ENCODE results near the gene MCEMP1. TPM values are rescaled to one million over a fixed set of nuclear protein-coding genes. Genes with fewer than 3 reads are reported as not detected.

The MCEMP1 gene
- total RNA-seq, 1 donor from 2014 or later = 0.60 TPM

DNA sequence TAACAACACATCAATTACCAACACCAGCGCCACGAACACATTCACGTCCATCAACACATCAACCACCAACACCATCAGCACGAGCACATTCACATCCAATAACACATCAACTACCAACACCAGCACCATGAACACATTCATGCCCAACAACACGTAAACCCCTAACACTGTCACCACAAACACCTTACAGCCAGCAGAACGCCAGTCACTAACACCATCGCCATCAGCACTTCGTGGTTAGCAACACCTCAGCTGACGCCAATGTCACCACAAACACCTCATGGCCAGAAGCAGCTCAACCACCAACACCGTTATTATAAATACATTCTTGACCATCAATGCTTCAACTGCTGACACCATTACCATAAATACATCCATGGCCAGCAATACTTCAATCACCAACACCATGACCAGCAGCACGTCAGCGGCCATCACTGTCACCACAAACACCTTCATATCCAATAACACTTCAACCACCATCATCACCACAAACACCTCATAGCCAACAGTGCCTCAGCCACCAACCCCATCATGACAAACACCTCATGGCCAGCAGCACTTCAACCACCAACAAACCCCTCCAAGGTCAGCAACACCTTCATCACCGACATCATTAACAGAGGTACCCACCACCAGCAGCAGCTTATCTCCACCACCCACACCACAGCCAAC is 15.7 kb downstream of the MCEMP1 start:
- Histone ChIP-seq H3K27me3 (ENCODE audit: low read depth) (peaks cover 71% of the 10 kb centered on the region), H3K4me3 (no peak overlapping the region), H3K27ac (replicated peaks) (no peak overlapping the region), H3K9me3 (replicated peaks) (no peaks in the 10 kb centered on the region), H3K4me1 (no peaks in the 10 kb centered on the region), H3K36me3 (no peaks in the 10 kb centered on the region)
- DNase-seq = no peak
- no peak for TF ChIP-seq CTCF (IDR thresholded peaks at IDR 0.05; ENCODE audit: borderline replicate concordance)
- intact Hi-C loops (cut with micrococcal nuclease) = no loop called here

- DNase-seq = no peak
- no peaks in the 10 kb centered on the region for H3K4me1 ChIP-seq
- no peaks in the 10 kb centered on the region for H3K36me3 ChIP-seq
- intact Hi-C loops (cut with micrococcal nuclease) = no loop called here
- H3K4me3 ChIP-seq = no peak overlapping the region
- no peak overlapping the region for H3K27ac ChIP-seq (replicated peaks)
- H3K27me3 ChIP-seq (ENCODE audit: low read depth) = peaks cover 84% of the 10 kb centered on the region
- H3K9me3 ChIP-seq (replicated peaks) = no peaks in the 10 kb centered on the region
- TF ChIP-seq CTCF (IDR thresholded peaks at IDR 0.05; ENCODE audit: borderline replicate concordance) = no peak
These were observed 17.6 kb downstream of the MCEMP1 start for GRCh38 chr19:7694499-7694898.

- H3K36me3 ChIP-seq = no peaks in the 10 kb centered on the region
- H3K4me3 ChIP-seq = no peak overlapping the region
- H3K27ac ChIP-seq (replicated peaks) = no peak overlapping the region
- no peak for DNase-seq
- intact Hi-C loops (cut with micrococcal nuclease) = no loop called here
- no peaks in the 10 kb centered on the region for H3K9me3 ChIP-seq (replicated peaks)
- TF ChIP-seq CTCF (IDR thresholded peaks at IDR 0.05; ENCODE audit: borderline replicate concordance) = no peak
- no peaks in the 10 kb centered on the region for H3K4me1 ChIP-seq
- peaks cover 92% of the 10 kb centered on the region for H3K27me3 ChIP-seq (ENCODE audit: low read depth)
These were observed 20.9 kb downstream of the MCEMP1 start for GRCh38 chr19:7697721-7698287.

DNA sequence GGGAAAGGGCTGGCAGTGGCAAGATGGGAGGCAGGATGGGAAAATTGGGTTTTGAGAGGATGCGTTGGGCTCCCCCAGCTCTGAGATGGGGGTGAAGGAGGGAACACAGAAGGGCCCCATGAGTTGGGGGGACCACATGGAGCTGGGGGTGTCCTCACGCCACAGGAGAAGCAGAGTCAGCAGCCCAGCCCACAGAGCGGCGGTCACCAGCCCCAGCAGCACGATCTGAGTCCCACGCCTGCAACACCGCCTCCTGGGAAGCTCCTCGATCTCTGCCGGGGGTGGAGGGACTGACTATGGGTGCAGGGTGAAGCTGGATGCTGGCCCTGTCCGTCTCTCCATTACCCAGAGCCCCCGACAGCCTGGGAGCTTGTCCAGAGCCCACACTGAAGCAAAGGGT is 21.7 kb downstream of the MCEMP1 start:
- H3K27ac ChIP-seq (replicated peaks) = no peak overlapping the region
- H3K4me3 ChIP-seq = no peak overlapping the region
- no peak for TF ChIP-seq CTCF (IDR thresholded peaks at IDR 0.05; ENCODE audit: borderline replicate concordance)
- H3K36me3 ChIP-seq = no peaks in the 10 kb centered on the region
- H3K4me1 ChIP-seq = no peaks in the 10 kb centered on the region
- no peak for DNase-seq
- H3K27me3 ChIP-seq (ENCODE audit: low read depth) = peaks cover 93% of the 10 kb centered on the region
- intact Hi-C loops (cut with micrococcal nuclease) = no loop called here
- no peaks in the 10 kb centered on the region for H3K9me3 ChIP-seq (replicated peaks)

- intact Hi-C loops (cut with micrococcal nuclease) = no loop called here
These were observed 22.1 kb downstream of the MCEMP1 start for GRCh38 chr19:7699003-7699402.

More at GRCh38 chr19:7699003-7699402, 22.1 kb downstream of the MCEMP1 start:
- no peak for DNase-seq
- no peak overlapping the region for H3K27ac ChIP-seq (replicated peaks)
- TF ChIP-seq CTCF (IDR thresholded peaks at IDR 0.05; ENCODE audit: borderline replicate concordance) = no peak
- H3K36me3 ChIP-seq = no peaks in the 10 kb centered on the region
- H3K27me3 ChIP-seq (ENCODE audit: low read depth) = peaks cover 97% of the 10 kb centered on the region
- no peak overlapping the region for H3K4me3 ChIP-seq
- no peaks in the 10 kb centered on the region for H3K4me1 ChIP-seq
- H3K9me3 ChIP-seq (replicated peaks) = no peaks in the 10 kb centered on the region
